NCI-H345 (cell line): ENCODE measurements around the gene PSMG4.
A peak's percentile ranks its signal among the peaks of the same experiment; 100 is the strongest.
"Not testable (repeated sequence)": the region's sequence is repeated elsewhere in the genome, so short reads cannot be mapped to it uniquely, and the experiment has no call there.

Experiments
- DNase-seq: peaks from one replicate; lab custom pipeline; 2025; lab: John Stamatoyannopoulos, UW

The PSMG4 gene

GRCh38 chr6:3230256-3230882 is 28.4 kb upstream of the PSMG4 start:
- no peak for DNase-seq

- DNase-seq, result peak; percentile 66
Measured at GRCh38 chr6:3230900-3231246, 27.9 kb upstream of the PSMG4 start.

- DNase-seq, result peak; percentile 70
Measured at GRCh38 chr6:3231247-3232016, 27.3 kb upstream of the PSMG4 start.

GRCh38 chr6:3232017-3232945 is 26.5 kb upstream of the PSMG4 start:
- DNase-seq, result peak; percentile 17

GRCh38 chr6:3233321-3233720 is 25.4 kb upstream of the PSMG4 start:
- DNase-seq, result no peak

GRCh38 chr6:3233904-3234303 is 24.8 kb upstream of the PSMG4 start:
- no peak for DNase-seq

- no peak for DNase-seq
Measured at GRCh38 chr6:3235486-3235885, 23.3 kb upstream of the PSMG4 start.

GRCh38 chr6:3236005-3236404 is 22.7 kb upstream of the PSMG4 start:
- DNase-seq, result no peak

- no peak for DNase-seq
Measured at GRCh38 chr6:3237761-3238662, 20.7 kb upstream of the PSMG4 start.

- no peak for DNase-seq
Measured at GRCh38 chr6:3239110-3239830, 19.5 kb upstream of the PSMG4 start.

- no peak for DNase-seq
Measured at GRCh38 chr6:3240595-3240994, 18.2 kb upstream of the PSMG4 start.

GRCh38 chr6:3241745-3242144 is 17.0 kb upstream of the PSMG4 start:
- DNase-seq, result not testable (repeated sequence)

- no peak for DNase-seq
Measured at GRCh38 chr6:3242768-3243167, 16.0 kb upstream of the PSMG4 start.

- peak; percentile 10 for DNase-seq
Measured at GRCh38 chr6:3244003-3244831, 14.5 kb upstream of the PSMG4 start.

- not testable (repeated sequence) for DNase-seq
Measured at GRCh38 chr6:3244832-3245161, 13.9 kb upstream of the PSMG4 start.

GRCh38 chr6:3245216-3245615 is 13.5 kb upstream of the PSMG4 start:
- DNase-seq, result no peak

GRCh38 chr6:3247255-3248146 is 11.2 kb upstream of the PSMG4 start:
- DNase-seq, result peak; percentile 38

- no peak for DNase-seq
Measured at GRCh38 chr6:3249821-3250220, 8.9 kb upstream of the PSMG4 start.

GRCh38 chr6:3250231-3250675 is 8.5 kb upstream of the PSMG4 start:
- DNase-seq, result no peak
